Adipose tissue (tissue), 3 donors: ENCODE measurements around the gene APOL6. TPM values are rescaled to one million over a fixed set of nuclear protein-coding genes. Genes with fewer than 3 reads are reported as not detected.

Source experiments
- H3K27ac ChIP-seq: one replicate; pipeline ENCODE4 v1.5.1; 2013; ENCODE audit warnings: low read depth, low read length
- WGBS, 3 donors: extraction: QIAGEN DNeasy Blood & Tissue Kit; methylation state at CpG; one replicate each; pipeline ENCODE4 v1.1.7; 2013; 5-methylcytosine and 5-hydroxymethylcytosine counted together
- polyA plus RNA-seq, 3 donors: library from polyadenylated mRNA; stranded (reverse); fragments of 200-250 nt; gene quantifications; one replicate each; pipeline ENCODE4 v1.2.3, GENCODE V29; 2013
- donor health status: healthy with polysubstance abuse.
- donor health status: Bipolar disorder and iron deficiency.
- donor health status: healthy.

Gene APOL6
- polyA plus RNA-seq, 3 donors: 3.6 to 35.1 (median 11.6) TPM

GRCh38 chr22:35630891-35631290 is 17.4 kb upstream of the APOL6 start:
- H3K27ac ChIP-seq: no peak overlapping the region
- 95 to 98% (median 97%) methylated on average over 9 of the region's 9 CpGs for WGBS, 3 donors

GRCh38 chr22:35631597-35631996 is 16.6 kb upstream of the APOL6 start:
- WGBS, 3 donors: 51 to 78% (median 77%) methylated on average over 5 of the region's 5 CpGs
- H3K27ac ChIP-seq: no peak overlapping the region

- no peak overlapping the region for H3K27ac ChIP-seq
- WGBS, 3 donors: 57 to 72% (median 66%) methylated on average over 3 of the region's 3 CpGs
These were observed 15.3 kb upstream of the APOL6 start for GRCh38 chr22:35632935-35633334.

- 78 to 95% (median 90%) methylated on average over 18 of the region's 18 CpGs for WGBS, 3 donors
These were observed 14.7 kb upstream of the APOL6 start for GRCh38 chr22:35633520-35633919.

GRCh38 chr22:35634015-35634414 is 14.2 kb upstream of the APOL6 start:
- 69 to 76% (median 72%) methylated on average over 5 of the region's 5 CpGs for WGBS, 3 donors
- H3K27ac ChIP-seq: no peak overlapping the region

More at GRCh38 chr22:35633520-35633919, 14.7 kb upstream of the APOL6 start:
- H3K27ac ChIP-seq: no peak overlapping the region

- 65 to 93% (median 92%) methylated on average over 3 of the region's 3 CpGs for WGBS, 3 donors
These were observed 13.2 kb upstream of the APOL6 start for GRCh38 chr22:35634943-35635540.

GRCh38 chr22:35637254-35637653 is 11.0 kb upstream of the APOL6 start:
- H3K27ac ChIP-seq: no peak overlapping the region
- 59 to 80% (median 79%) methylated on average over 5 of the region's 5 CpGs for WGBS, 3 donors

More at GRCh38 chr22:35634943-35635540, 13.2 kb upstream of the APOL6 start:
- no peak overlapping the region for H3K27ac ChIP-seq

GRCh38 chr22:35638001-35638400 is 10.2 kb upstream of the APOL6 start:
- 52 to 71% (median 61%) methylated on average over 5 of the region's 5 CpGs for WGBS, 3 donors
- H3K27ac ChIP-seq: no peak overlapping the region

GRCh38 chr22:35638410-35638809 is 9.8 kb upstream of the APOL6 start:
- WGBS, 3 donors: 40 to 70% (median 44%) methylated on average over 13 of the region's 13 CpGs
- H3K27ac ChIP-seq: no peak overlapping the region

GRCh38 chr22:35641494-35642120 is 6.6 kb upstream of the APOL6 start:
- no peak overlapping the region for H3K27ac ChIP-seq
- 78 to 87% (median 83%) methylated on average over 7 of the region's 7 CpGs for WGBS, 3 donors

- no peak overlapping the region for H3K27ac ChIP-seq
- WGBS, 3 donors: 46 to 66% (median 63%) methylated on average over 2 of the region's 2 CpGs
These were observed 5.9 kb upstream of the APOL6 start for GRCh38 chr22:35642305-35642741.

- no peak overlapping the region for H3K27ac ChIP-seq
- 95 to 100% (median 100%) methylated on average over 1 of the region's 1 CpG for WGBS, 3 donors
These were observed 4.3 kb upstream of the APOL6 start for GRCh38 chr22:35643991-35644390.

GRCh38 chr22:35645646-35646045 is 2.6 kb upstream of the APOL6 start:
- H3K27ac ChIP-seq: no peak overlapping the region
- WGBS, 3 donors: 85 to 95% (median 88%) methylated on average over 4 of the region's 4 CpGs

- WGBS, 3 donors: 32 to 76% (median 37%) methylated on average over 7 of the region's 7 CpGs
- H3K27ac ChIP-seq: no peak overlapping the region
These were observed 844 bp downstream of the APOL6 start for GRCh38 chr22:35649026-35649553.

- WGBS, 3 donors: 45 to 77% (median 63%) methylated on average over 7 of the region's 7 CpGs
- no peak overlapping the region for H3K27ac ChIP-seq
These were observed 1.5 kb downstream of the APOL6 start for GRCh38 chr22:35649636-35650250.

- 92 to 98% (median 95%) methylated on average over 7 of the region's 7 CpGs for WGBS, 3 donors
- H3K27ac ChIP-seq: no peak overlapping the region
These were observed 2.8 kb downstream of the APOL6 start for GRCh38 chr22:35651085-35651484.

GRCh38 chr22:35653824-35654223 is 5.6 kb downstream of the APOL6 start:
- H3K27ac ChIP-seq: no peak overlapping the region
- 86 to 98% (median 88%) methylated on average over 1 of the region's 1 CpG for WGBS, 3 donors

GRCh38 chr22:35656284-35656752 is 8.1 kb downstream of the APOL6 start:
- 75 to 83% (median 78%) methylated on average over 5 of the region's 5 CpGs for WGBS, 3 donors

GRCh38 chr22:35657571-35658312 is 9.5 kb downstream of the APOL6 start:
- WGBS, 3 donors: 54 to 72% (median 66%) methylated on average over 5 of the region's 5 CpGs
- no peak overlapping the region for H3K27ac ChIP-seq

More at GRCh38 chr22:35656284-35656752, 8.1 kb downstream of the APOL6 start:
- no peak overlapping the region for H3K27ac ChIP-seq
